HepG2 (cell line): Measurements from ENCODE around the gene MTIF2. TPM values are rescaled to one million over a fixed set of nuclear protein-coding genes. Genes with fewer than 3 reads are reported as not detected.

Source experiments
- ARID2 ChIP-seq: sonication (generic); formaldehyde crosslinking; IDR thresholded peaks from 2 replicates; pipeline ENCODE4 v1.8.1; 2022; ENCODE audit warnings: mild to moderate bottlenecking, missing genetic modification reagents, borderline replicate concordance
- ATAD3A ChIP-seq: sonication (generic); formaldehyde crosslinking; IDR thresholded peaks from 2 replicates; pipeline ENCODE4 v1.4.0; 2020; ENCODE audit warnings: missing genetic modification reagents
- BRCA1 ChIP-seq: sonication (generic); formaldehyde crosslinking; IDR thresholded peaks from 2 replicates; pipeline ENCODE4 v1.4.0; 2020; ENCODE audit warnings: missing genetic modification reagents
- HMGA1 ChIP-seq: sonication (generic); formaldehyde crosslinking; conservative IDR thresholded peaks from 2 replicates; pipeline ENCODE4 v1.4.0; 2020; ENCODE audit warnings: missing genetic modification reagents
- HOXA5 ChIP-seq: sonication (generic); formaldehyde crosslinking; IDR thresholded peaks from 2 replicates; pipeline ENCODE4 v1.4.0; 2020; ENCODE audit warnings: missing genetic modification reagents
- IRX3 ChIP-seq: sonication (generic); formaldehyde crosslinking; IDR thresholded peaks from 2 replicates; pipeline ENCODE4 v1.8.1; 2023; ENCODE audit warnings: mild to moderate bottlenecking, low read depth, missing genetic modification reagents, borderline replicate concordance
- NFE2L2 ChIP-seq: fragments of 150-350 bp; IDR thresholded peaks from 2 replicates; pipeline ENCODE4 v1.6.1; 2014; ENCODE audit warnings: low read length
- NR3C1 ChIP-seq: sonication (generic); formaldehyde crosslinking; IDR thresholded peaks from 2 replicates; pipeline ENCODE4 v1.4.0; 2020; ENCODE audit warnings: missing genetic modification reagents
- TFE3 ChIP-seq: IDR thresholded peaks from 2 replicates; pipeline ENCODE4 v1.6.1; 2016
- YY1 ChIP-seq: IDR thresholded peaks from 2 replicates; pipeline ENCODE4 v1.6.1; 2011; ENCODE audit warnings: low read length, low read depth, moderate library complexity, mild to moderate bottlenecking; ENCODE audit not compliant: insufficient read depth, insufficient replicate concordance
- ZNF138 ChIP-seq: sonication (generic); formaldehyde crosslinking; IDR thresholded peaks from 2 replicates; pipeline ENCODE4 v1.5.0; 2020; ENCODE audit warnings: mild to moderate bottlenecking, low read depth, missing genetic modification reagents
- ZNF264 ChIP-seq: sonication (generic); formaldehyde crosslinking; IDR thresholded peaks from 2 replicates; pipeline ENCODE4 v1.4.0; 2020; ENCODE audit warnings: missing genetic modification reagents
- ZNF407 ChIP-seq: sonication (generic); formaldehyde crosslinking; IDR thresholded peaks from one replicate; pipeline ENCODE4 v1.5.1; 2020; ENCODE audit warnings: mild to moderate bottlenecking, missing genetic modification reagents; ENCODE audit errors: not compliant biosample characterization
- ZNF512B ChIP-seq: sonication (generic); formaldehyde crosslinking; IDR thresholded peaks from 2 replicates; pipeline ENCODE4 v1.5.1; 2020; ENCODE audit warnings: missing genetic modification reagents, mild to moderate bottlenecking, borderline replicate concordance
- ZNF639 ChIP-seq: conservative IDR thresholded peaks from 2 replicates; pipeline ENCODE4 v1.6.1; 2018; ENCODE audit warnings: missing genetic modification reagents
- polyA plus RNA-seq, 8 experiments: library from polyadenylated mRNA; depleted of rRNA in 3 of 8; stranded (reverse) in 7 of 8; unstranded in 1 of 8; fragments of >200 nt; fragmentation: Illumina TruSeq in 4 of 8; extraction: Trizol in 4 of 8; gene quantifications; 2 replicates each; pipeline versions ENCODE4 v1.2.1 to v1.2.3, GENCODE V29; 2011 to 2016; ENCODE audit warnings: low read depth in 4 of 8, missing spikeins in 1 of 8, mixed read lengths in 1 of 8; ENCODE audit not compliant: insufficient read depth in 1 of 8
- total RNA-seq, 5 experiments: library from RNA; depleted of rRNA; stranded (reverse); fragments of >200 nt; fragmentation: Illumina TruSeq; extraction: Trizol; gene quantifications; 2 replicates each; pipeline ENCODE4 v1.2.3, GENCODE V29; 2016; ENCODE audit warnings: low read depth in 1 of 5

MTIF2 gene
- total and polyA plus RNA-seq, 2 of the 13 experiments (the other 11 are each of a cell fraction or from before 2014, with no cell fraction given), result 32.1 to 92.1 TPM

GRCh38 chr2:55282110-55282917 is 13.3 kb upstream of the MTIF2 start (continued):
- peak; percentile 98 for TF ChIP-seq ZNF407 (CRISPR knock-in tag)
- TF ChIP-seq ZNF138 (CRISPR knock-in tag), result no peak
- TF ChIP-seq TFE3 (CRISPR knock-in tag), result no peak; the same call in none of the 2 replicates
- peak; percentile 92 for TF ChIP-seq ZNF264
- TF ChIP-seq ZNF639 (CRISPR knock-in tag), result peak; percentile 86
- TF ChIP-seq ZNF512B (CRISPR knock-in tag), result peak; percentile 94; the same call in 1 of the 2 replicates
- TF ChIP-seq BRCA1 (CRISPR knock-in tag), result peak; percentile 65
- TF ChIP-seq NR3C1 (CRISPR knock-in tag), result 0 out of 2 replicates have a peak, but pooled peaks have one; percentile 76
- TF ChIP-seq IRX3 (CRISPR knock-in tag), result peak; percentile 95
- no peak for TF ChIP-seq NFE2L2
- TF ChIP-seq ARID2 (CRISPR knock-in tag), result peak; percentile 58; the same call in 1 of the 2 replicates
- peak; percentile 74 for TF ChIP-seq YY1
- TF ChIP-seq ATAD3A (CRISPR knock-in tag), result no peak
- TF ChIP-seq HMGA1 (CRISPR knock-in tag), result no peak
- TF ChIP-seq HOXA5 (CRISPR knock-in tag), result peak; percentile 88
